Activated CD8-positive, alpha-beta memory T cell treated with anti-CD3 and anti-CD28 coated beads, Interleukin-2, amount 50 U/mL, for 1 hour (primary cell): ENCODE results near the gene FGFRL1.

ENCODE experiments used
- DNase-seq: peaks from one replicate; pipeline ENCODE4 v3.0.0-alpha.2; 2020; ENCODE audit errors: extremely low read depth

FGFRL1 gene

DNA sequence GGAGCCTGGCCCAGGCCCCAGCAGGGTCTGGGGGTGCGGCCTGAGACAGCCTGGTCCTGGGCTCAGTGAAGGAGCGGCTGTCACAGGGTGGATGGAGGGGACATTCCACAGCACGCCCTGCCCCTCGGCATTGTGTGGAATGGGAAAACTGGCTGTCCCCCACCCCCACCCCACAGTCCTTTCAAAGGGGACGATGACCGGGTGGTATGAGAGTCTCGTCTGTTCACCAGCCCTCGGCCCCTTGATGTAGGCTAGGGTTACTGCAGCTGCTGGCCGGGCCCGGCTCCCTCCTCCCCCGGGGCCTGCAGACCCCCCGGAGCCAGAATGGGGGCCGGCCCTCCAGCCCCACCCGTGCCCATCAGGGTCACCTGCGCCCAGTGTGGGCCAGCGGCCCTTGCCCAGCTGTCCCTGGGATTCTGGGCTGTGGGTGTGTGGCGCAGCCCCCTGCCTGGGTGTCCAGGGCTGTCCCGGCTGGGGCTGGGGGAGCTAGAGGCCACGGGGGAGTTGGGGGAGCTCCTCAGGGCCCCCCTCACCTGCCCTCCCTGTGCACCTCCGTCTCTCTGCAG lies 11.7 kb downstream of the FGFRL1 start:
- DNase-seq, result no peak

DNA sequence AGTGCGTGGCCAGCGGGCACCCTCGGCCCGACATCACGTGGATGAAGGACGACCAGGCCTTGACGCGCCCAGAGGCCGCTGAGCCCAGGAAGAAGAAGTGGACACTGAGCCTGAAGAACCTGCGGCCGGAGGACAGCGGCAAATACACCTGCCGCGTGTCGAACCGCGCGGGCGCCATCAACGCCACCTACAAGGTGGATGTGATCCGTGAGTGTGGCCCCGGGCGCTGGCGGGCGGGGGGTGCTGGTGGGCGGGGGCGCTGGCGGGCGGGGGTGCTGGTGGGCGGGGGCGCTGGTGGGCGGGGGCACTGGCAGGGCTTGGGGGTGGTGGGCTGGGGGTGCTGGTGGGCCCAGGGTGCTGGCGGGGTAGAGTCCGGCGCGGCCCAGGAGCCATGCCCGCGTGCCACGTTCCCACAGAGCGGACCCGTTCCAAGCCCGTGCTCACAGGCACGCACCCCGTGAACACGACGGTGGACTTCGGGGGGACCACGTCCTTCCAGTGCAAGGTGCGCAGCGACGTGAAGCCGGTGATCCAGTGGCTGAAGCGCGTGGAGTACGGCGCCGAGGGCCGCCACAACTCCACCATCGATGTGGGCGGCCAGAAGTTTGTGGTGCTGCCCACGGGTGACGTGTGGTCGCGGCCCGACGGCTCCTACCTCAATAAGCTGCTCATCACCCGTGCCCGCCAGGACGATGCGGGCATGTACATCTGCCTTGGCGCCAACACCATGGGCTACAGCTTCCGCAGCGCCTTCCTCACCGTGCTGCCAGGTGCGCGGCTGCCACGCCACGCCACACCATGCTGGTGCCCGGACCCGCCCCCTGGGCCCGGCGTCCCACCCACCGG lies 12.7 kb downstream of the FGFRL1 start:
- DNase-seq, result no peak

- DNase-seq, result no peak
These were observed 13.6 kb downstream of the FGFRL1 start for GRCh38 chr4:1024882-1025545.

DNA sequence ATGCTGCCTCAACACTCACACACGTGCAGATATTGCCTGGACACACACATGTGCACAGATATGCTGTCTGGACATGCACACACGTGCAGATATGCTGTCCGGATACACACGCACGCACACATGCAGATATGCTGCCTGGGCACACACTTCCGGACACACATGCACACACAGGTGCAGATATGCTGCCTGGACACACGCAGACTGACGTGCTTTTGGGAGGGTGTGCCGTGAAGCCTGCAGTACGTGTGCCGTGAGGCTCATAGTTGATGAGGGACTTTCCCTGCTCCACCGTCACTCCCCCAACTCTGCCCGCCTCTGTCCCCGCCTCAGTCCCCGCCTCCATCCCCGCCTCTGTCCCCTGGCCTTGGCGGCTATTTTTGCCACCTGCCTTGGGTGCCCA lies 14.7 kb downstream of the FGFRL1 start:
- DNase-seq, result no peak

DNA sequence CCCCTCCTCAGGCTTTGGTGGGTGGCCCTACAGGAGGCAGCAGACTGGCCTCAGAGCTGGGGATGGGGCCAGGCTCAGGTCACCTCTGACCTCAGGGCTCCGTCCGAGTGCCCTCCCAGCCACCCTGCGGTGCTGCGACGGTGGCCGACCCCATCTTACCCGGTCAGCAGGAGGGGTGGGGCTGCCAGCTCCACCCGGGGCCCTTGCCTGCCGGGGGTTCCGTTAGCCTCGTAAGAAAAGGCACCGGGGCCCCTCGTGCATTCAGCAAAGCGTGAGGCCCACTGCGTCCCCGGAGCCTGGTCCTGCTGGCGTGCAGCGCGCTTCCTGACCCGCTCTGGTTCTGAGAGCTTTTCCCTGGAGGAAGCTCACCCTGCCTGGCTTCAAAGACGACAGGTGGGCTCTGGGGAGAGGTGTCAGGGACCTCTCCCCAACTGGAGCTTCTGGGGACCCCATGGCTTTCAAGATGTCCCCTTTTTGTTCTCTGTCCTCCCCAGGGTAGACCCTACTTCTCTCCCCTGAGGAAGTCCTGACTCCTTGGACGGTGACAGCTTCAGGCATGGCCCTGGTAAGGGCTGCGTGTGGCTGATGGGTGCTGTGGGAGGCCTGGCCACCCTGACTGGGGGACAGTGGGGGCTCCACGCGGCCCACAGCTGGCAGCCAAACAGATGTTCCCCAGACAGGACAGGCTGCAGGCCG lies 15.9 kb downstream of the FGFRL1 start:
- DNase-seq, result no peak

GRCh38 chr4:1027915-1028238 lies 16.5 kb downstream of the FGFRL1 start:
- no peak for DNase-seq

- no peak for DNase-seq
These were observed 17.3 kb downstream of the FGFRL1 start for GRCh38 chr4:1028574-1029220.

GRCh38 chr4:1029529-1029928 lies 18.1 kb downstream of the FGFRL1 start:
- no peak for DNase-seq

- no peak for DNase-seq
These were observed 18.6 kb downstream of the FGFRL1 start for GRCh38 chr4:1030031-1030430.

- no peak for DNase-seq
These were observed 19.1 kb downstream of the FGFRL1 start for GRCh38 chr4:1030559-1030958.

DNA sequence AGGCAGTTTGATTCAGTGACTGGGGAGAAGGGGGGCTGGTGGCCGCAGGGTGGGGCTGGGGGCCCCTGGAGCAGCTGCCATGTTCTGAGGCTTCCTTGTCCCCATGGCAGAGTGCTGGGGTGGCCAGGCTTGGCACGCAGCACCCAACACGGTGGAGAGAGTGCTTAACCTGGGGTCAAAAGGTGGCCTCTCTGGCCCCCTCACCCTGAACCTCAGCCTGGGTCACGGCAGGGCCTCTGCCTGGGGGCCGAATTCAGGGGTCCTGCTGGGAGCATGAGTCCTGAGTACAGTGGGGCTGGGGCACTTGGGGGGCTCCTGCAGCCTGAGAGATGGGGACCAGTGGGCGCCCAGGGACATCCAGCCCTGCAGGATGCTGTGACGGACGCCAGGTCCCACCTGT lies 19.9 kb downstream of the FGFRL1 start:
- DNase-seq, result no peak

- no peak for DNase-seq
These were observed 20.8 kb downstream of the FGFRL1 start for GRCh38 chr4:1031956-1032795.

DNA sequence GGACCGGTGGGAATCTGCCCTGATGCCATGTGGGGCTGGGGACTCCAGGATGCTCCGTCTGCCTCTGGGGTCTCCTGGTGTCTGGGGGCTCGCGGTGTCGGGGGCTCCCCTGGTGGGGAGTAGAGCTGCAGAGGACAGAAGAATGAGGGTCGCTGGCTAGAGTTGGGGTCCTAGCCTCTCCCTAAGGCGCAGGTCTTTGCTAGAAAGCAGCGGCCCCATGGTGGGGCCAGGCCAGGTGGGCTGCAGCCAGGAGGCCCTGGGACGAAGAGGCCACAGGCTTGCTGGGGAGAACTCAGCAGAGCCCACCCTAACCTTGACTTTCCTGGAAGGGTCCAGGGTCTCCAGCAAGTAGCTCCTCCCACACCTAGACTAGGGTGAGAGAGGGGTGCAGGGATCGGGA lies 21.4 kb downstream of the FGFRL1 start:
- no peak for DNase-seq

GRCh38 chr4:1033840-1034551 lies 22.6 kb downstream of the FGFRL1 start:
- DNase-seq, result no peak

DNA sequence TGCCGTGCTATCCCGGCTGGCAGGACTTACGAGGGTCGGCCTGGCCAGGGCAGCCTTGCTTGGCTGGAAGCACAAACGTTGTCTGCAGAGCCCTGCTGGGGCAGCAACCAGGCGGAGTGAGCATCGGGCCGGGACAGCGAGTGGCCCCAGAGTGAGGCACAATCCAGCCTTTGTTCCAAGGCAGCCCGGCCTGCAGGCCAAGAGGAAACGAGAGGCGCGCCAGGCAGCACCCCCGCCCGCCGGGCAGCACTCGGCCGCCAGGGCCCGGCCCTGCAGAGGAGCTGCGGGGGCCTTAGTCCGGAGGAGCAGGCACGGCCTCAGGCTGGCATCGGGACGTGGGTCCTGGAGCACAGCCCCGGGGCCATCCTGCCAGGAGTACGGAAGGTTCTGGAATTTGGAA lies 24.1 kb downstream of the FGFRL1 start:
- DNase-seq, result no peak

- DNase-seq, result no peak
These were observed 24.7 kb downstream of the FGFRL1 start for GRCh38 chr4:1036095-1036494.

DNA sequence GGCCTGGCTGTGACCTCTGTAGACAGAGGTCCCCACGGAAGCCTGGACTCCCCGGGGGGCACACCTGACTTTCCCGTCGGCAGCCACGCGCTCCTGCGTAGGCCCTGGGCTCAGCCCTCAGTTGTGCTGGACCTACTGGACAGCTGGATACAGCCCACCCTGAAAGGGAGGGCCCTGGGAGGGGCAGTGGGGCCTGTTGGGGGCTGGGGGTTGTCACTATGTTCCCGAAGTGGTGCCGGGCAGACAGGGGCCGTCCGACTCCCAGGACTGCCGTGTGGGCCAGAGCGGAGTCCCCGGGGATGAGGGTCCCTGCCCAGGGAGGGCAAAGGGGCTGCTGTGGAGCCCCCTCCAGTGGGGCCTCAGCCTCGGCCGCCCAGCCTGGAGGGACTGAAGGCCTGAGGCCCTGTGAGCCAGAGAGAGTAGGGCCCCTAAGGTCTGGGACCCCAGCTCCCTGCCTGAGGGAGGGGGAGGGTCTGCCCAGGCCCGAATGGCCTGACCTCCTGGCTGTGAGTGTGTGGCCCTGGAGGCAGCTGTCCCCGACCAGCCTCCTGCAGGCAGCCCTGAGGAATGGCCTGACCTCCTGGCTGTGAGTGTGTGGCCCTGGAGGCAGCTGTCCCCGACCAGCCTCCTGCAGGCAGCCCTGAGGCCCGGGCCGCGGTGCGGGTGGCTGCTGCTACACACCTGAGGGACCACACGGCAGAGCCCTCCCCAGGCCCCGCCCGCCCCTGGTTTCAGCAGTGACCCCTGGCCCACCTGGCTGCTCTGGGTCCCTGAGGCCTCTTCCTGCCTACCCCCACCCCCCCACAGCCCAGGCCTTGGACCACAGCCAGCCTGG lies 25.8 kb downstream of the FGFRL1 start:
- DNase-seq, result no peak

DNA sequence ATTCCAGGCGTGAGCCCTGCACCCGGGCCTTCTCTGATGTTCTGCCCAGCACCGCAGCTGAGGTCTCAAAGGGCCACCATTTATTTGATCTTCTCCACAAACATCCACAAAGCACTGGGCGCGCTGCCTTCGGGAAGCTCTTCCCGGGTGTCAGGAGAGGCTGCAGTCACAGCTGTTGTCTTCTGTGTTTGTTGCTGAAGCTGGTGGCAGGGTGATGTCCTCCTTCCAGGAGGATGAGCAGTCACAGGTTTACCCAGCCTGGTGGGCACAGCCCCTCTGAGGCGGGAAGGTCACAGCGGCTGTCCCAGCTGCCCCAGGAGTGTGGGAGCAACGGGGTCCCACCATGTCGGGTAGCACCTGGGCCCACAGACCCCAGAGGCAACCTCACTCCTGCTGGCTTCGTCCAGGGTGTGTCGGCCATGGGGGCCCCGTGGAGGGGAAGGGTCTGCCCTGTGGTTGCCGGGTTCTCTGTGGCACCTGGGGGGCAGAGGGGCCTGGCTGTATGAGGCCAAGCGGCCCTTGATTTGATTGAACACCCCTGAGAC lies 27.6 kb downstream of the FGFRL1 start:
- DNase-seq, result no peak
